Lung (tissue), 12 donors: Measurements from ENCODE around the gene ASTN2. TPM values are rescaled to one million over a fixed set of nuclear protein-coding genes. Genes with fewer than 3 reads are reported as not detected.

Experiments used
- ATAC-seq: fragments of 200-7000 bp; cut with Tn5 transposase; one replicate; pipeline ENCODE4 v1.9.1; 2020; ENCODE audit warnings: moderate number of reproducible peaks; ENCODE audit not compliant: insufficient read depth, low FRiP score
- DNase-seq, 3 donors: peaks; one replicate each; pipeline ENCODE4 v3.0.0-alpha.2; 2013 to 2017
- H3K27ac ChIP-seq, 2 donors: one replicate each; pipeline ENCODE4 v1.5.1; 2013; ENCODE audit warnings: mild to moderate bottlenecking in 2 of 2, moderate library complexity in 2 of 2, control low read depth in 1 of 2, inconsistent platforms in 1 of 2, low read depth in 1 of 2, low read length in 1 of 2
- H3K27me3 ChIP-seq, 3 donors: one replicate each; pipeline ENCODE4 v1.5.1; 2013; ENCODE audit warnings: low read length in 2 of 3; ENCODE audit not compliant: control insufficient read depth in 3 of 3, insufficient read depth in 3 of 3
- H3K36me3 ChIP-seq, 4 donors: one replicate each; pipeline ENCODE4 v1.5.1; 2013; ENCODE audit warnings: low read length in 4 of 4, mild to moderate bottlenecking in 1 of 4, moderate library complexity in 1 of 4; ENCODE audit not compliant: control insufficient read depth in 4 of 4, insufficient read depth in 4 of 4
- H3K4me1 ChIP-seq, 5 donors: one replicate each; pipeline ENCODE4 v1.5.1; 2013; ENCODE audit warnings: low read length in 5 of 5, mild to moderate bottlenecking in 2 of 5, moderate library complexity in 1 of 5; ENCODE audit not compliant: control insufficient read depth in 5 of 5, insufficient read depth in 5 of 5
- H3K4me3 ChIP-seq: one replicate; pipeline ENCODE4 v1.5.1; 2013; ENCODE audit warnings: mild to moderate bottlenecking, control low read depth, moderate library complexity
- H3K9ac ChIP-seq, 2 donors: one replicate each; pipeline ENCODE4 v1.5.1; 2013; ENCODE audit warnings: low read length in 2 of 2, control low read depth in 1 of 2; ENCODE audit not compliant: insufficient read depth in 1 of 2
- H3K9me3 ChIP-seq, 4 donors: one replicate each; pipeline ENCODE4 v1.5.1; 2013; ENCODE audit warnings: low read length in 3 of 4, mild to moderate bottlenecking in 1 of 4, moderate library complexity in 1 of 4; ENCODE audit not compliant: control insufficient read depth in 4 of 4, insufficient read depth in 3 of 4
- CTCF ChIP-seq: IDR thresholded peaks from 2 replicates; pipeline ENCODE4 v1.5.1; 2012; ENCODE audit warnings: mild to moderate bottlenecking; ENCODE audit errors: control extremely low read depth, extremely low read depth
- WGBS, 2 donors: extraction: QIAGEN DNeasy Blood & Tissue Kit; methylation state at CpG; one replicate each; pipeline ENCODE4 v1.1.7; 2013; 5-methylcytosine and 5-hydroxymethylcytosine counted together
- polyA plus RNA-seq, 2 donors: library from polyadenylated mRNA; stranded (reverse); fragments of 200-250 nt; gene quantifications; one replicate each; pipeline ENCODE4 v1.2.1, GENCODE V29; 2013
- total RNA-seq, 2 donors: library from RNA; depleted of rRNA in 1 of 2; stranded (reverse); fragments of >200 nt in 1 of 2; gene quantifications; one replicate each; pipeline ENCODE4 v1.2.1, GENCODE V29; 2014 to 2021
- donor health status: control.
- donor health status: control.
- donor health status: Bipolar disorder and iron deficiency.
- donor health status: healthy.
- donor health status: DM: yes; HTN: yes; CAD: no.

The ASTN2 gene
- total and polyA plus RNA-seq, 4 donors = 1.4 to 7.0 (median 3.3) TPM

GRCh38 chr9:117156144-117156688 is 258.6 kb downstream of the ASTN2 start:
- TF ChIP-seq CTCF = no peak
- H3K4me1 ChIP-seq = no peaks in the 10 kb centered on the region
- DNase-seq (no peak), ATAC-seq (no peak)
- H3K9ac ChIP-seq = no peak overlapping the region
- no peaks in the 10 kb centered on the region for H3K27me3 ChIP-seq
- WGBS, 2 donors = 73 to 88% methylated on average over 2 of the region's 2 CpGs
- H3K36me3 ChIP-seq = no peaks in the 10 kb centered on the region
- H3K4me3 ChIP-seq = no peak overlapping the region
- peaks cover 0 to 4% (median 0%) of the 10 kb centered on the region in 4 donors for H3K9me3 ChIP-seq
- H3K27ac ChIP-seq = no peak overlapping the region

- peaks cover 0 to 3% (median 0%) of the 10 kb centered on the region in 4 donors for H3K9me3 ChIP-seq
- no peak for ATAC-seq
- TF ChIP-seq CTCF = no peak
- no peaks in the 10 kb centered on the region for H3K27me3 ChIP-seq
- H3K4me3 ChIP-seq = no peak overlapping the region
- H3K9ac ChIP-seq = no peak overlapping the region
- no peak overlapping the region for H3K27ac ChIP-seq
- DNase-seq = no peak
- 83% methylated on average over 1 of the region's 1 CpG for WGBS, 2 donors
- H3K36me3 ChIP-seq = no peaks in the 10 kb centered on the region
- no peaks in the 10 kb centered on the region for H3K4me1 ChIP-seq
Observed at GRCh38 chr9:117153021-117153420, 261.8 kb downstream of the ASTN2 start.

- ATAC-seq (no peak), DNase-seq (no peak)
- Histone ChIP-seq H3K4me3 (no peak overlapping the region), H3K27ac (no peak overlapping the region), H3K36me3 (no peaks in the 10 kb centered on the region), H3K9me3 (peaks cover 0 to 3% (median 0%) of the 10 kb centered on the region in 4 donors), H3K4me1 (no peaks in the 10 kb centered on the region), H3K27me3 (no peaks in the 10 kb centered on the region), H3K9ac (no peak overlapping the region)
- 80 to 84% methylated on average over 2 of the region's 2 CpGs for WGBS, 2 donors
- TF ChIP-seq CTCF = no peak
Observed at GRCh38 chr9:117151716-117152115, 263.1 kb downstream of the ASTN2 start.

- Histone ChIP-seq H3K9ac (no peak overlapping the region), H3K4me1 (no peaks in the 10 kb centered on the region), H3K4me3 (no peak overlapping the region), H3K9me3 (peaks cover 0 to 3% (median 0%) of the 10 kb centered on the region in 4 donors), H3K27me3 (no peaks in the 10 kb centered on the region), H3K36me3 (no peaks in the 10 kb centered on the region), H3K27ac (no peak overlapping the region)
- ATAC-seq (no peak), DNase-seq (no peak)
- 77 to 82% methylated on average over 4 of the region's 4 CpGs for WGBS, 2 donors
- TF ChIP-seq CTCF = no peak
Observed at GRCh38 chr9:117149996-117150395, 264.9 kb downstream of the ASTN2 start.
